WTC11 (cell line): ENCODE measurements around the gene RGCC. TPM values are rescaled to one million over a fixed set of nuclear protein-coding genes. Genes with fewer than 3 reads are reported as not detected.

Experiments
- ATAC-seq: fragments of 200-7000 bp; cut with Tn5 transposase; 2 replicates; pipeline ENCODE4 v1.10.0; 2021; ENCODE audit warnings: mild to moderate bottlenecking, moderate library complexity
- CTCF ChIA-PET: fragments of 300-600 bp; sonication (Branson Sonifier 250); formaldehyde crosslinking; loops from one replicate; lab custom pipeline; 2021; ENCODE audit warnings: antibody characterized with exemption; lab: Charles Lee
- POLR2A ChIA-PET: fragments of 350-600 bp; sonication (Branson Sonifier 250); formaldehyde crosslinking; loops from one replicate; lab custom pipeline; 2021; ENCODE audit warnings: antibody characterized with exemption; lab: Charles Lee
- DNase-seq: peaks from one replicate; pipeline ENCODE4 v3.0.0; 2021; ENCODE audit warnings: low spot score
- H3K27ac Mint-ChIP-seq: 2 replicates; pipeline ENCODE4 v1.8.0; 2021; ENCODE audit warnings: mixed read lengths
- H3K27me3 Mint-ChIP-seq: 2 replicates; pipeline ENCODE4 v1.8.0; 2021; ENCODE audit warnings: low read depth, mild to moderate bottlenecking, moderate library complexity, mixed read lengths
- H3K36me3 Mint-ChIP-seq: 2 replicates; pipeline ENCODE4 v1.8.0; 2021; ENCODE audit warnings: mixed read lengths
- H3K4me1 Mint-ChIP-seq: 2 replicates; pipeline ENCODE4 v1.8.0; 2022; ENCODE audit warnings: mixed read lengths
- H3K4me3 Mint-ChIP-seq: 2 replicates; pipeline ENCODE4 v1.8.0; 2021; ENCODE audit warnings: mild to moderate bottlenecking, moderate library complexity, mixed read lengths
- H3K9me3 Mint-ChIP-seq: 2 replicates; pipeline ENCODE4 v1.8.0; 2021; ENCODE audit warnings: mixed read lengths
- CREM ChIP-seq: sonication (generic); formaldehyde crosslinking; IDR thresholded peaks from 2 replicates; pipeline ENCODE4 v1.8.1; 2022; ENCODE audit warnings: mild to moderate bottlenecking, missing genetic modification reagents, moderate library complexity
- FOXJ3 ChIP-seq: sonication (generic); formaldehyde crosslinking; IDR thresholded peaks from 2 replicates; pipeline ENCODE4 v1.9.0; 2021; ENCODE audit warnings: missing genetic modification reagents, mild to moderate bottlenecking, borderline replicate concordance
- JAZF1 ChIP-seq: fragments of 250-450 bp; sonication (Bioruptor Pico); IDR thresholded peaks from 2 replicates; pipeline ENCODE4 v1.9.0; 2021; ENCODE audit warnings: moderate library complexity, mild to moderate bottlenecking, inconsistent platforms
- MAX ChIP-seq: sonication (generic); formaldehyde crosslinking; IDR thresholded peaks from 2 replicates; pipeline ENCODE4 v1.8.0; 2022; ENCODE audit warnings: mild to moderate bottlenecking, missing genetic modification reagents
- TCF7 ChIP-seq: sonication (generic); formaldehyde crosslinking; IDR thresholded peaks from 2 replicates; pipeline ENCODE4 v1.8.0; 2022; ENCODE audit warnings: mild to moderate bottlenecking, low read depth, missing genetic modification reagents, moderate library complexity
- TEAD4 ChIP-seq: sonication (generic); formaldehyde crosslinking; IDR thresholded peaks from 2 replicates; pipeline ENCODE4 v1.8.0; 2022; ENCODE audit warnings: mild to moderate bottlenecking, missing genetic modification reagents
- USF1 ChIP-seq: sonication (generic); formaldehyde crosslinking; IDR thresholded peaks from 2 replicates; pipeline ENCODE4 v1.8.0; 2022; ENCODE audit warnings: mild to moderate bottlenecking, missing genetic modification reagents
- ZBTB21 ChIP-seq: sonication (generic); formaldehyde crosslinking; IDR thresholded peaks from 2 replicates; pipeline ENCODE4 v1.8.1; 2023; ENCODE audit warnings: mild to moderate bottlenecking, missing genetic modification reagents, borderline replicate concordance
- ZNF219 ChIP-seq: sonication (generic); formaldehyde crosslinking; IDR thresholded peaks from 2 replicates; pipeline ENCODE4 v1.8.0; 2023; ENCODE audit warnings: missing genetic modification reagents, mild to moderate bottlenecking, borderline replicate concordance
- ZNF317 ChIP-seq: sonication (generic); formaldehyde crosslinking; IDR thresholded peaks from 2 replicates; pipeline ENCODE4 v1.8.1; 2023; ENCODE audit warnings: low read depth, mild to moderate bottlenecking, moderate library complexity, missing genetic modification reagents, borderline replicate concordance
- ZNF396 ChIP-seq: fragments of 250-450 bp; sonication (Bioruptor Pico); IDR thresholded peaks from 2 replicates; pipeline ENCODE4 v1.8.0; 2021; ENCODE audit warnings: mild to moderate bottlenecking, moderate library complexity, borderline replicate concordance
- ZSCAN18 ChIP-seq: fragments of 250-450 bp; sonication (Bioruptor Pico); IDR thresholded peaks from 2 replicates; pipeline ENCODE4 v2.1.2; 2022; ENCODE audit warnings: mild to moderate bottlenecking, moderate library complexity
- total RNA-seq: library from RNA; stranded (reverse); gene quantifications from 3 replicates; pipeline ENCODE4 v1.2.3, GENCODE V29; 2021
- TF ChIP-seq, protein P1 (sequence below): fragments of 200-600 bp; IDR thresholded peaks from 2 replicates; pipeline ENCODE4 v1.8.0; 2022; ENCODE audit warnings: antibody characterized with exemption
- TF ChIP-seq, protein P2 (sequence below): fragments of 250-450 bp; sonication (Bioruptor Pico); IDR thresholded peaks from 2 replicates; pipeline ENCODE4 v1.9.0; 2021; ENCODE audit warnings: mild to moderate bottlenecking, borderline replicate concordance
- TF ChIP-seq, protein P3 (sequence below): sonication (generic); formaldehyde crosslinking; IDR thresholded peaks from 2 replicates; pipeline ENCODE4 v1.8.1; 2023; ENCODE audit warnings: mild to moderate bottlenecking, missing genetic modification reagents, moderate library complexity

RGCC gene
- total RNA-seq, 1 experiment from 2014 or later, result 0.48 TPM

DNA sequence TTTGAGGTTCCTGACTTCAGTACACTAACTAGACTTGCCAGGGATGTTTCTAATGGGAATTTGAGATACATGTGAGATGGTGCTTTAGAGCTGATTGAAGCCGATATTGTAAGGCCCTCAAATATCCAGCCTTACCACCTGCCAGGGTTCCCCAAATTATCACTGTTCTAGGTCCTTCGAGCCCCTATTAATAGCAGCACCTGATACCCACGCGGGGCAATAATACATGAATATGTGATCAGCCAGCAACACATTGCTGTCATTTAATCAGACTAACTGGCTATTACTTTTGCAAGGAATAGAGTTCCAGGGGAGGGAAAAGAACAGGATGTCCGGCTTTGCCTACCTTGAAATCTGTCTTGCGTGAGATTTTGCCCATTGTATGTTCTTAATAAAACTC is 5.1 kb downstream of the RGCC start:
- Mint-ChIP-seq H3K4me3 (no peak overlapping the region), H3K9me3 (no peaks in the 10 kb centered on the region), H3K27ac (no peak overlapping the region), H3K27me3 (peaks cover 38% of the 10 kb centered on the region), H3K36me3 (no peaks in the 10 kb centered on the region), H3K4me1 (0 out of 2 replicates have a peak, but pooled peaks cover 2% of the 10 kb centered on the region)
- ChIA-PET CTCF (no interaction called here), POLR2A (no interaction called here)
- no peak for DNase-seq
- no peak for ATAC-seq
- TF ChIP-seq, protein P1, sequence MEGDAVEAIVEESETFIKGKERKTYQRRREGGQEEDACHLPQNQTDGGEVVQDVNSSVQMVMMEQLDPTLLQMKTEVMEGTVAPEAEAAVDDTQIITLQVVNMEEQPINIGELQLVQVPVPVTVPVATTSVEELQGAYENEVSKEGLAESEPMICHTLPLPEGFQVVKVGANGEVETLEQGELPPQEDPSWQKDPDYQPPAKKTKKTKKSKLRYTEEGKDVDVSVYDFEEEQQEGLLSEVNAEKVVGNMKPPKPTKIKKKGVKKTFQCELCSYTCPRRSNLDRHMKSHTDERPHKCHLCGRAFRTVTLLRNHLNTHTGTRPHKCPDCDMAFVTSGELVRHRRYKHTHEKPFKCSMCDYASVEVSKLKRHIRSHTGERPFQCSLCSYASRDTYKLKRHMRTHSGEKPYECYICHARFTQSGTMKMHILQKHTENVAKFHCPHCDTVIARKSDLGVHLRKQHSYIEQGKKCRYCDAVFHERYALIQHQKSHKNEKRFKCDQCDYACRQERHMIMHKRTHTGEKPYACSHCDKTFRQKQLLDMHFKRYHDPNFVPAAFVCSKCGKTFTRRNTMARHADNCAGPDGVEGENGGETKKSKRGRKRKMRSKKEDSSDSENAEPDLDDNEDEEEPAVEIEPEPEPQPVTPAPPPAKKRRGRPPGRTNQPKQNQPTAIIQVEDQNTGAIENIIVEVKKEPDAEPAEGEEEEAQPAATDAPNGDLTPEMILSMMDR, result no peak
- TF ChIP-seq ZBTB21 (CRISPR knock-in tag), result no peak
- TF ChIP-seq, protein P2, sequence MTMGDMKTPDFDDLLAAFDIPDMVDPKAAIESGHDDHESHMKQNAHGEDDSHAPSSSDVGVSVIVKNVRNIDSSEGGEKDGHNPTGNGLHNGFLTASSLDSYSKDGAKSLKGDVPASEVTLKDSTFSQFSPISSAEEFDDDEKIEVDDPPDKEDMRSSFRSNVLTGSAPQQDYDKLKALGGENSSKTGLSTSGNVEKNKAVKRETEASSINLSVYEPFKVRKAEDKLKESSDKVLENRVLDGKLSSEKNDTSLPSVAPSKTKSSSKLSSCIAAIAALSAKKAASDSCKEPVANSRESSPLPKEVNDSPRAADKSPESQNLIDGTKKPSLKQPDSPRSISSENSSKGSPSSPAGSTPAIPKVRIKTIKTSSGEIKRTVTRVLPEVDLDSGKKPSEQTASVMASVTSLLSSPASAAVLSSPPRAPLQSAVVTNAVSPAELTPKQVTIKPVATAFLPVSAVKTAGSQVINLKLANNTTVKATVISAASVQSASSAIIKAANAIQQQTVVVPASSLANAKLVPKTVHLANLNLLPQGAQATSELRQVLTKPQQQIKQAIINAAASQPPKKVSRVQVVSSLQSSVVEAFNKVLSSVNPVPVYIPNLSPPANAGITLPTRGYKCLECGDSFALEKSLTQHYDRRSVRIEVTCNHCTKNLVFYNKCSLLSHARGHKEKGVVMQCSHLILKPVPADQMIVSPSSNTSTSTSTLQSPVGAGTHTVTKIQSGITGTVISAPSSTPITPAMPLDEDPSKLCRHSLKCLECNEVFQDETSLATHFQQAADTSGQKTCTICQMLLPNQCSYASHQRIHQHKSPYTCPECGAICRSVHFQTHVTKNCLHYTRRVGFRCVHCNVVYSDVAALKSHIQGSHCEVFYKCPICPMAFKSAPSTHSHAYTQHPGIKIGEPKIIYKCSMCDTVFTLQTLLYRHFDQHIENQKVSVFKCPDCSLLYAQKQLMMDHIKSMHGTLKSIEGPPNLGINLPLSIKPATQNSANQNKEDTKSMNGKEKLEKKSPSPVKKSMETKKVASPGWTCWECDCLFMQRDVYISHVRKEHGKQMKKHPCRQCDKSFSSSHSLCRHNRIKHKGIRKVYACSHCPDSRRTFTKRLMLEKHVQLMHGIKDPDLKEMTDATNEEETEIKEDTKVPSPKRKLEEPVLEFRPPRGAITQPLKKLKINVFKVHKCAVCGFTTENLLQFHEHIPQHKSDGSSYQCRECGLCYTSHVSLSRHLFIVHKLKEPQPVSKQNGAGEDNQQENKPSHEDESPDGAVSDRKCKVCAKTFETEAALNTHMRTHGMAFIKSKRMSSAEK (CRISPR knock-in tag), result no peak
- no peak for TF ChIP-seq MAX (CRISPR knock-in tag)

- no peak for ATAC-seq
- H3K27ac Mint-ChIP-seq, result no peak overlapping the region
- peaks cover 24% of the 10 kb centered on the region for H3K27me3 Mint-ChIP-seq
Observed at GRCh38 chr13:41463838-41464602, 6.7 kb downstream of the RGCC start.

More at GRCh38 chr13:41463838-41464602, 6.7 kb downstream of the RGCC start:
- POLR2A ChIA-PET, result no interaction called here
- TF ChIP-seq TCF7 (CRISPR knock-in tag) (no peak), ZNF317 (no peak), ZNF396 (CRISPR knock-in tag) (no peak), TEAD4 (CRISPR knock-in tag) (no peak), FOXJ3 (no peak), JAZF1 (CRISPR knock-in tag) (no peak), ZSCAN18 (CRISPR knock-in tag) (no peak), CREM (CRISPR knock-in tag) (no peak), USF1 (CRISPR knock-in tag) (no peak), ZNF219 (CRISPR knock-in tag) (no peak)
- TF ChIP-seq, protein P3, sequence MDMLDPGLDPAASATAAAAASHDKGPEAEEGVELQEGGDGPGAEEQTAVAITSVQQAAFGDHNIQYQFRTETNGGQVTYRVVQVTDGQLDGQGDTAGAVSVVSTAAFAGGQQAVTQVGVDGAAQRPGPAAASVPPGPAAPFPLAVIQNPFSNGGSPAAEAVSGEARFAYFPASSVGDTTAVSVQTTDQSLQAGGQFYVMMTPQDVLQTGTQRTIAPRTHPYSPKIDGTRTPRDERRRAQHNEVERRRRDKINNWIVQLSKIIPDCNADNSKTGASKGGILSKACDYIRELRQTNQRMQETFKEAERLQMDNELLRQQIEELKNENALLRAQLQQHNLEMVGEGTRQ (CRISPR knock-in tag), result no peak
- H3K4me3 Mint-ChIP-seq, result no peak overlapping the region
- DNase-seq, result no peak
- CTCF ChIA-PET, result no interaction called here
- no peaks in the 10 kb centered on the region for H3K9me3 Mint-ChIP-seq
- no peaks in the 10 kb centered on the region for H3K36me3 Mint-ChIP-seq
- H3K4me1 Mint-ChIP-seq, result peaks cover 10% of the 10 kb centered on the region
